ENCODE results near the gene PBX1.

The PBX1 gene

DNA sequence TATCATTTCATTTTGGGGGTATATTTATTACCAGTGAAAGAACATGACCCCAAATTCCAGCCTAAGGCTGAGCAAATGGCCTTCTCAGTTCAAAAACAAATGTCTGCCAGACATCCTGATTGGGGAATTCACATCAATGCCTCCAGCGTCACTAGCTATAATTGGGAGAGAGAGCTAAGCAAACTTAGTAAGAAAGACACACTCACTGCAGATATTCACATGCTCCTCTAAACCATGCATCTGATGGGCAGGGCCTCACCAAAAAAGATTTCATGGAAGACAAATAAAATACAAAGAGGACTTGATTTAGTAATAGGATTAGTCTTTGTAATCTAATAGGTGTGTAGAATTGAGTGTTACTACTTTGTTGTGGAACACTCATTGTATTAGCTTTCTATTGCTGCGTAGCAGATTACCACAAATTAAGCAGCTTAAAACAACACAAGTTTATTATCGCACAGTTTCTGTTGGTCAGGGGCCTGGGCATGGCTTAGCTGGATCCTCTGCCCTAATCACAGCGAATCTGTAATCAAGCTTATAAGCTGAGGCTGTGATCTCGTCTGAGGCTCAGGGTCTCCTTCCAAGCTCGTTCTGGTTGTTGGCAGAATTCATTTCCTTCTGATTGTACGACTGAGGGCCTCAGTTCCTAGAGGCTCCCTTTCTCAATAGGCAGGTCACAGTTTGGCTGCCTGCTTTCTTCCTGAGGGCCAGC, 243.0 kb downstream of the PBX1 start:
- Mint-ChIP-seq H3K27ac (no peak overlapping the region), H3K36me3 (ENCODE audit: low read depth) (no peaks in the 10 kb centered on the region), H3K27me3 (no peaks in the 10 kb centered on the region), H3K4me1 (no peaks in the 10 kb centered on the region), H3K9me3 (no peaks in the 10 kb centered on the region), H3K4me3 (no peak overlapping the region)
- ATAC-seq (no peak), DNase-seq (no peak)

GRCh38 chr1:164802529-164803282, 243.7 kb downstream of the PBX1 start:
- no peak for DNase-seq
- no peaks in the 10 kb centered on the region for H3K36me3 Mint-ChIP-seq (ENCODE audit: low read depth)
- no peak for ATAC-seq
- no peaks in the 10 kb centered on the region for H3K4me1 Mint-ChIP-seq
- no peaks in the 10 kb centered on the region for H3K9me3 Mint-ChIP-seq
- no peak overlapping the region for H3K27ac Mint-ChIP-seq
- no peak overlapping the region for H3K4me3 Mint-ChIP-seq
- H3K27me3 Mint-ChIP-seq, result no peaks in the 10 kb centered on the region

DNA sequence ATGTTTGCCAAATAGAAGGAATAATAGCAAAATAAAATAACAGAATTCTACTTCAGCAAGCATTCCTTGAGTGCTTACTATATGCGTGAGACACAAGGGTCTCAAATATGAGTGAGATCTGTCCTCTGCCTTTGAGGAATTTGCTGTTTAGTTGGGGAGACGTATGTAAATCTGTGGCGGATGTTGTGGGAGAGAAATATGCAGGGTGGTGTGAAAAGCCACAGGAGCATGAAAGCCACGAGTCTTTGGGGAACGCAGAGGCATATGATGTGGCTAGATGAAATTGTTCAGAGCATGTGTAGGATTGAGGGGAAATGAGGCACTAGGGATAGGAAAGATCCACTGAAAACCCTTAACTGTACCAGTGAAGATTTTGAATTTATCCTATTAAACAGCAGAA, 244.4 kb downstream of the PBX1 start:
- no peaks in the 10 kb centered on the region for H3K4me1 Mint-ChIP-seq
- ATAC-seq (no peak), DNase-seq (no peak)
- no peak overlapping the region for H3K27ac Mint-ChIP-seq
- no peaks in the 10 kb centered on the region for H3K36me3 Mint-ChIP-seq (ENCODE audit: low read depth)
- H3K4me3 Mint-ChIP-seq, result no peak overlapping the region
- no peaks in the 10 kb centered on the region for H3K27me3 Mint-ChIP-seq
- no peaks in the 10 kb centered on the region for H3K9me3 Mint-ChIP-seq

GRCh38 chr1:164804366-164804765, 245.4 kb downstream of the PBX1 start:
- Mint-ChIP-seq H3K9me3 (no peaks in the 10 kb centered on the region), H3K4me1 (no peaks in the 10 kb centered on the region), H3K4me3 (no peak overlapping the region), H3K36me3 (ENCODE audit: low read depth) (no peaks in the 10 kb centered on the region), H3K27me3 (no peaks in the 10 kb centered on the region), H3K27ac (no peak overlapping the region)
- no peak for ATAC-seq
- no peak for DNase-seq

DNA sequence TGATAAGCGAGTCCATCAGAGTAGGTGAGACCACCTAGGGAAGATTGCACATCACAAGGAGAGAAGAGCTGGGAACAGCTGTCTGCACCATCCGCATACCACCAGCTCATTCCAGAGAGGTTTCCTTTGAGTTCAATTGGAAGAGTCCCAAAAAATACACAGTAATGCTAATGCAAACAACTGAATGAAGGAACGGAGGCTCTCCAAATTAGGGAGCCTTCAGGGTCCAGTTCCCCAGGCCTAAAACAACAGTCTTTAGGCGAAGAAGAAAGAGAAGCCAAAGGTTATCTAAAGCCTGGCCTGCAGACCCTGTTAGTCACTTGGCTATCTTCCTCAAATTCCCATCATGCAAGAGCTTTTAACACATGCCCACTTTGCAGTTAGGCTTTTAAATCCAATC, 246.4 kb downstream of the PBX1 start:
- Mint-ChIP-seq H3K4me1 (no peaks in the 10 kb centered on the region), H3K4me3 (no peak overlapping the region), H3K36me3 (ENCODE audit: low read depth) (no peaks in the 10 kb centered on the region), H3K9me3 (no peaks in the 10 kb centered on the region), H3K27ac (no peak overlapping the region), H3K27me3 (no peaks in the 10 kb centered on the region)
- no peak for DNase-seq
- no peak for ATAC-seq

DNA sequence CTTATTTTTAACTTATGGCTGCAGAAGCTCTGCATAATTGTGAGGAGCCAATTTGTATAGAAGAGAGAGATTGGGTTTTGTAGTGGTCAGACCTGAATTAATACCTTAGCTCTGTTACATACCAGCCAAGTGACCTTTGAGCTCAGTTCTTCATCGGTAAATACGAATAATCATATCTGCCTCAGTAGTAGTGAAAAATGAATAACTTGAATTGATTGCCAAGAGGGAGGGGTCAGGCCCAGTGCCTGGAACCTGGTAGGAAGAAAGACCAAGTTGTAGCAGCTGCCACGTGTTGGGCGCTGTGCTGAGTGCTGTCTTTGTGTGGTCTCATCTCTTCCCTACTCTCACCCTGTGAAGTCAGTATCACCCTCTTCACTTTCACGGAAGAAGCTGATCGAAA, 247.5 kb downstream of the PBX1 start:
- Mint-ChIP-seq H3K4me3 (no peak overlapping the region), H3K4me1 (no peaks in the 10 kb centered on the region), H3K27me3 (no peaks in the 10 kb centered on the region), H3K27ac (no peak overlapping the region), H3K36me3 (ENCODE audit: low read depth) (no peaks in the 10 kb centered on the region), H3K9me3 (no peaks in the 10 kb centered on the region)
- ATAC-seq (no peak), DNase-seq (no peak)

- H3K27ac Mint-ChIP-seq, result no peak overlapping the region
- DNase-seq (no peak), ATAC-seq (no peak)
- H3K4me1 Mint-ChIP-seq, result no peaks in the 10 kb centered on the region
- H3K4me3 Mint-ChIP-seq, result no peak overlapping the region
- no peaks in the 10 kb centered on the region for H3K27me3 Mint-ChIP-seq
- H3K36me3 Mint-ChIP-seq (ENCODE audit: low read depth), result no peaks in the 10 kb centered on the region
- H3K9me3 Mint-ChIP-seq, result no peaks in the 10 kb centered on the region
These were observed 254.8 kb downstream of the PBX1 start for GRCh38 chr1:164813776-164814175.

DNA sequence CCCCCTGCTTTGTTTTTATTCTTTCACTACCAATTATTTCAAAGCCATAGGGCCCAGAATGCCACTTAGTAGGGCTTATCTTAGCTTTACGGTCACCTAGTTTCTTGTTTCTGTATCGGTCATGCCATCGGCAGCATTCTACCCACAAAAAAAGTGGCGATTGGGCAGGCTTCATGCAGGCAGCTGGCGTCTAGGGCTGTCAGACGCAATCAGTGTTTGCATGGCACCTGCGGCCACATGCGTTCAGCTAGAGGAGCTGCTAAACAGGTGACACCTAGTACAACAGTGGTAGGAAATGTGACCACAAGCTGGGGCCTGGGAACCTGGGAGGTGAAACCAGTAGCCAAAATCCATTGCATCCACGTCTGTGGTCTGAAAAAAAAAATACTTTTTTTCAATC, 262.7 kb downstream of the PBX1 start:
- no peak for DNase-seq
- H3K4me3 Mint-ChIP-seq, result no peak overlapping the region
- H3K4me1 Mint-ChIP-seq, result no peaks in the 10 kb centered on the region
- H3K36me3 Mint-ChIP-seq (ENCODE audit: low read depth), result no peaks in the 10 kb centered on the region
- no peak for ATAC-seq
- no peak overlapping the region for H3K27ac Mint-ChIP-seq
- no peaks in the 10 kb centered on the region for H3K27me3 Mint-ChIP-seq
- H3K9me3 Mint-ChIP-seq, result no peaks in the 10 kb centered on the region

- no peak for DNase-seq
- no peak overlapping the region for H3K4me3 Mint-ChIP-seq
These were observed 264.7 kb downstream of the PBX1 start for GRCh38 chr1:164823486-164824279.

DNA sequence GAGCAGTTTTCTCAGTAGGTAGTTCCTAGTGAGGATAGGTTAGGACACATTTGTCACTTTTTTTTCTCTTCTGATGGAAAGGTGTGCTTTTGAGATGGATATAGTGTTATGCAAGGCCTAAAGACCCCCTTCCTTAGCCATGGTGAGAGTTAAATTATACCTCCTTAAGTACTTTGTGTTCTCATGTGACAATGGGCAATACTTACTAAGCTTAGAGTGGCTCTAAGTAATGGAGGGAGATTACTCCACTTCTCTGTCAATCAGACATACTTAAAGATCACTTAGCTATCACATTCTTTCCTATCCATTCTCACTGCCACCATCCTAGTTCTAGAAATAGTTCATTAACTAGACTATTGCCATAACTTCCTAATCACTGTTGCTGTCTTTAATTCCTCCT, 265.6 kb downstream of the PBX1 start:
- Mint-ChIP-seq H3K4me3 (no peak overlapping the region), H3K4me1 (no peaks in the 10 kb centered on the region), H3K9me3 (no peaks in the 10 kb centered on the region), H3K27ac (no peak overlapping the region), H3K27me3 (no peaks in the 10 kb centered on the region), H3K36me3 (ENCODE audit: low read depth) (no peaks in the 10 kb centered on the region)
- ATAC-seq (no peak), DNase-seq (no peak)

More at GRCh38 chr1:164823486-164824279, 264.7 kb downstream of the PBX1 start:
- no peaks in the 10 kb centered on the region for H3K27me3 Mint-ChIP-seq
- H3K27ac Mint-ChIP-seq, result no peak overlapping the region
- ATAC-seq, result no peak
- H3K36me3 Mint-ChIP-seq (ENCODE audit: low read depth), result no peaks in the 10 kb centered on the region
- H3K4me1 Mint-ChIP-seq, result no peaks in the 10 kb centered on the region
- H3K9me3 Mint-ChIP-seq, result no peaks in the 10 kb centered on the region

DNA sequence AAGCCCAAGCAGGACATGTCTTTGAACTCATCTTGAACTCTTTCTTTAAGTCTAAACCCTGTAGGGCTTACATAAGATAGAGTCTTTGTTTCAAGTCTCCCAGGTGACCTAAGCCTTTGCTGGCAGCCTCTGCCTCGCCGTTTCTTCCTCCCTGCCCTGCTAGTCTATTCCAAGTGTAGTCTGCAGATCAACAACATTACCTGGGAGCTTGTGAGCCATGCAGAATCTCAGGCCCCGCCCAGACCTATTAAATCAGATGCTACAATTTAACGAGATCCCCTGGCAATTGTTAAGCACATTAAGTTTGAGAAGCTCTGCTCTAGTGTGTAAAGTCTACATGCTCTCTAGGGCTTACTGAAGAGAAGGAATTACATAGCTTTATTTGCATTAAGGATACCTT, 271.6 kb downstream of the PBX1 start:
- Mint-ChIP-seq H3K27ac (no peak overlapping the region), H3K4me1 (no peaks in the 10 kb centered on the region), H3K9me3 (no peaks in the 10 kb centered on the region), H3K36me3 (ENCODE audit: low read depth) (no peaks in the 10 kb centered on the region), H3K27me3 (no peaks in the 10 kb centered on the region), H3K4me3 (no peak overlapping the region)
- DNase-seq (no peak), ATAC-seq (no peak)

DNA sequence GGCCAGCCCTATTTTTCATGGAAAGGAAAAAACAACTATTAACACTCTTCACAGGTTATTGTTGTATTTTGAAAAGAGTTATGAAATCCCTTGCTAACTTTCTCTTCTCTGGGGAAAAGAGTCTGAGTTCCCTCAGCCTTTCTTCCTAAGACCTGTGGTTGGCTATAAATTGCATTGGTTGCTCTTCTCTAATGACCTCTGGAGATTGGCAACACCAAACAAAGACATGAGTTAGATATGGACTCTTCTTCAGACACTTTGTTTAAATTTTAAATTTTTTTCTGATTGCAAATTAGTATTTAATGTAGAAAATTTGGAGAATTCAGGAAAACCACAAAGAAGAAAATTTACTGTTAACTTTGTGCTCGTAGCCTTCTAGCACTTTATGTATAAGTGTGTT, 275.7 kb downstream of the PBX1 start:
- Mint-ChIP-seq H3K27me3 (no peaks in the 10 kb centered on the region), H3K4me1 (no peaks in the 10 kb centered on the region), H3K9me3 (no peaks in the 10 kb centered on the region), H3K36me3 (ENCODE audit: low read depth) (no peaks in the 10 kb centered on the region), H3K27ac (no peak overlapping the region), H3K4me3 (no peak overlapping the region)
- DNase-seq, result no peak
- no peak for ATAC-seq

DNA sequence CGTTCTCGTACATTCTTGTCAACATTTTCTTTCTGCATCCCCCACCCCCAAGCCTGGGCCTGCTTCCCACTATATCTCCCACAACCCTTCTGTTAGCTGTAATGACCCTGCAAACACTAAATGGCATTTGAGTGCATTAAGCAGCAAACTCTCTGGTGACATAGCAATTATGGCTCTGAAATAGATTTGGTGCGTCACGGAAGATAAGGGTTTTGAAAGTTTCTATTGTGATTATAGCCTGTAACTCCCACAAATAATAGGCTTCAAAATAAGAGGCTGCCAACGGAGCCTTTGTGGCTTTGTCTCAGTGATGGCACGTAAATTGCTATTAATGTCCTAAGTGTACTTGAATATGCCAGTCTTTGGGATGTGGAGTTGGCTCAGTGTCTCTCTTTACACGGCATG, 277.6 kb downstream of the PBX1 start:
- ATAC-seq, result no peak
- no peak for DNase-seq
- Mint-ChIP-seq H3K27me3 (no peaks in the 10 kb centered on the region), H3K4me1 (no peaks in the 10 kb centered on the region), H3K27ac (no peak overlapping the region), H3K36me3 (ENCODE audit: low read depth) (no peaks in the 10 kb centered on the region), H3K9me3 (no peaks in the 10 kb centered on the region), H3K4me3 (no peak overlapping the region)

DNA sequence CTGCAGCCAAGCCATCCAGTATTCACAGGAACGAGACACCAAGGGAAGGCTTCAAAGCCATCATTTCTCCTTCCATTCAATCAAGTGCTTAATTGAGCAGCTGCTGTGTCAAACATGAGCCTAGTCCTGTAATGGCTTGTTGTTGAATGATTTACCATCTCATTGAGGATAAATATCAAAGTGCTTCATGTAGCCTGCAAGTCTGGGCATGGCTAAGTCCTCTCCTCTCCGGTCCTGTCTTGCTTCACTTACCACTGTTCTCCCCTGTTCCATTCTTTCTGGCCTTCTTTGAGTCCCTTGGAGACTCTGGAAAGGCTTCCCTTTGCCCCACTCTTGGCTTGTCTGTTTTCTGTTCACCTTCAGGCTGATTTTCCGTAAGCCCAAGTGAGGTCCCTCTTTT, 279.8 kb downstream of the PBX1 start:
- Mint-ChIP-seq H3K4me1 (no peaks in the 10 kb centered on the region), H3K4me3 (no peak overlapping the region), H3K36me3 (ENCODE audit: low read depth) (no peaks in the 10 kb centered on the region), H3K27ac (no peak overlapping the region), H3K9me3 (no peaks in the 10 kb centered on the region), H3K27me3 (no peaks in the 10 kb centered on the region)
- ATAC-seq (no peak), DNase-seq (no peak)

- H3K27me3 Mint-ChIP-seq, result no peaks in the 10 kb centered on the region
- DNase-seq, result no peak
- H3K4me3 Mint-ChIP-seq, result no peak overlapping the region
- no peaks in the 10 kb centered on the region for H3K36me3 Mint-ChIP-seq (ENCODE audit: low read depth)
- no peak for ATAC-seq
- H3K27ac Mint-ChIP-seq, result no peak overlapping the region
- H3K4me1 Mint-ChIP-seq, result no peaks in the 10 kb centered on the region
- H3K9me3 Mint-ChIP-seq, result no peaks in the 10 kb centered on the region
These were observed 282.0 kb downstream of the PBX1 start for GRCh38 chr1:164840936-164841335.

Measured in activated naive CD8-positive, alpha-beta T cell treated with anti-CD3 and anti-CD28 coated beads, Interleukin-2, amount 50 U/mL, for 24 hours (primary cell).